Suprapubic skin (tissue), 4 donors: ENCODE measurements around the gene ATP6V1F. TPM values are rescaled to one million over a fixed set of nuclear protein-coding genes. Genes with fewer than 3 reads are reported as not detected.

ENCODE experiments used
- DNase-seq, 2 donors: peaks; one replicate each; pipeline ENCODE4 v3.0.0-alpha.2; 2019; ENCODE audit warnings: low spot score in 2 of 2
- H3K27ac ChIP-seq: fragments of 200-600 bp; sonication (generic); one replicate; pipeline ENCODE4 v1.5.1; 2019
- H3K27me3 ChIP-seq: fragments of 200-600 bp; sonication (generic); one replicate; pipeline ENCODE4 v1.5.1; 2019
- H3K36me3 ChIP-seq: fragments of 200-600 bp; sonication (generic); one replicate; pipeline ENCODE4 v1.5.1; 2019
- H3K4me1 ChIP-seq: fragments of 200-600 bp; sonication (generic); one replicate; pipeline ENCODE4 v1.5.1; 2019
- H3K4me3 ChIP-seq: fragments of 200-600 bp; sonication (generic); one replicate; pipeline ENCODE4 v1.5.1; 2019; ENCODE audit warnings: mild to moderate bottlenecking
- H3K9me3 ChIP-seq: fragments of 200-600 bp; sonication (generic); one replicate; pipeline ENCODE4 v1.5.1; 2019
- EP300 ChIP-seq: sonication (generic); formaldehyde crosslinking; IDR thresholded peaks from one replicate; pipeline ENCODE4 v1.6.1; 2017; ENCODE audit warnings: antibody characterized with exemption
- POLR2A ChIP-seq, 2 donors: fragments of 450-650 bp; IDR thresholded peaks; one replicate each; pipeline ENCODE4 v1.6.1; 2017; ENCODE audit warnings: antibody characterized with exemption in 2 of 2, mild to moderate bottlenecking in 2 of 2, moderate library complexity in 2 of 2
- POLR2AphosphoS5 ChIP-seq, 3 donors: sonication (generic); formaldehyde crosslinking; IDR thresholded peaks; one replicate each; pipeline ENCODE4 v1.6.1; 2017; ENCODE audit warnings: antibody characterized with exemption in 3 of 3
- WGBS: methylation state at CpG from one replicate; pipeline ENCODE4 v1.1.5; 2018; 5-methylcytosine and 5-hydroxymethylcytosine counted together
- total RNA-seq, 4 donors: library from RNA; depleted of rRNA; stranded (reverse); fragments of >200 nt; gene quantifications; one replicate each; pipeline ENCODE4 v1.1.0, GENCODE V29; 2016
- TF ChIP-seq, protein P1 (sequence below), 2 donors: fragments of 200-600 bp in 1 of 2; fragments of 450-650 bp in 1 of 2; sonication (generic) in 1 of 2; IDR thresholded peaks; one replicate each; pipeline ENCODE4 v1.5.1; 2016 to 2019; ENCODE audit warnings: antibody characterized with exemption in 2 of 2, mild to moderate bottlenecking in 1 of 2, moderate library complexity in 1 of 2

ATP6V1F gene
- total RNA-seq, 4 donors from 2014 or later = 78.4 to 165 (median 148) TPM

- Histone ChIP-seq H3K9me3 (no peaks in the 10 kb centered on the region), H3K27me3 (no peaks in the 10 kb centered on the region), H3K36me3 (peaks cover 18% of the 10 kb centered on the region), H3K4me1 (peaks cover 47% of the 10 kb centered on the region), H3K27ac (no peak overlapping the region), H3K4me3 (no peak overlapping the region)
- no peak for TF ChIP-seq POLR2A (IDR thresholded peaks at IDR 0.05)
- no peak for TF ChIP-seq EP300
- TF ChIP-seq, protein P1, sequence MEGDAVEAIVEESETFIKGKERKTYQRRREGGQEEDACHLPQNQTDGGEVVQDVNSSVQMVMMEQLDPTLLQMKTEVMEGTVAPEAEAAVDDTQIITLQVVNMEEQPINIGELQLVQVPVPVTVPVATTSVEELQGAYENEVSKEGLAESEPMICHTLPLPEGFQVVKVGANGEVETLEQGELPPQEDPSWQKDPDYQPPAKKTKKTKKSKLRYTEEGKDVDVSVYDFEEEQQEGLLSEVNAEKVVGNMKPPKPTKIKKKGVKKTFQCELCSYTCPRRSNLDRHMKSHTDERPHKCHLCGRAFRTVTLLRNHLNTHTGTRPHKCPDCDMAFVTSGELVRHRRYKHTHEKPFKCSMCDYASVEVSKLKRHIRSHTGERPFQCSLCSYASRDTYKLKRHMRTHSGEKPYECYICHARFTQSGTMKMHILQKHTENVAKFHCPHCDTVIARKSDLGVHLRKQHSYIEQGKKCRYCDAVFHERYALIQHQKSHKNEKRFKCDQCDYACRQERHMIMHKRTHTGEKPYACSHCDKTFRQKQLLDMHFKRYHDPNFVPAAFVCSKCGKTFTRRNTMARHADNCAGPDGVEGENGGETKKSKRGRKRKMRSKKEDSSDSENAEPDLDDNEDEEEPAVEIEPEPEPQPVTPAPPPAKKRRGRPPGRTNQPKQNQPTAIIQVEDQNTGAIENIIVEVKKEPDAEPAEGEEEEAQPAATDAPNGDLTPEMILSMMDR (IDR thresholded peaks at IDR 0.05) = no peak
- TF ChIP-seq POLR2AphosphoS5 (IDR thresholded peaks at IDR 0.05) = no peak
- no peak for DNase-seq
- 93% methylated on average over 12 of the region's 12 CpGs for WGBS
Observed at GRCh38 chr7:128865303-128865702, 2.6 kb downstream of the ATP6V1F start.

- TF ChIP-seq, protein P1 (IDR thresholded peaks at IDR 0.05) = no peak
- no peak for TF ChIP-seq POLR2A (IDR thresholded peaks at IDR 0.05)
- no peak for TF ChIP-seq EP300
- TF ChIP-seq POLR2AphosphoS5 (IDR thresholded peaks at IDR 0.05) = no peak
- 90% methylated on average over 25 of the region's 27 CpGs for WGBS
- H3K9me3 ChIP-seq = no peaks in the 10 kb centered on the region
- H3K36me3 ChIP-seq = peaks cover 18% of the 10 kb centered on the region
- H3K4me3 ChIP-seq = no peak overlapping the region
- no peak for DNase-seq
- H3K27ac ChIP-seq = no peak overlapping the region
- no peaks in the 10 kb centered on the region for H3K27me3 ChIP-seq
- peaks cover 40% of the 10 kb centered on the region for H3K4me1 ChIP-seq
Observed at GRCh38 chr7:128865996-128866877, 3.6 kb downstream of the ATP6V1F start.

DNA sequence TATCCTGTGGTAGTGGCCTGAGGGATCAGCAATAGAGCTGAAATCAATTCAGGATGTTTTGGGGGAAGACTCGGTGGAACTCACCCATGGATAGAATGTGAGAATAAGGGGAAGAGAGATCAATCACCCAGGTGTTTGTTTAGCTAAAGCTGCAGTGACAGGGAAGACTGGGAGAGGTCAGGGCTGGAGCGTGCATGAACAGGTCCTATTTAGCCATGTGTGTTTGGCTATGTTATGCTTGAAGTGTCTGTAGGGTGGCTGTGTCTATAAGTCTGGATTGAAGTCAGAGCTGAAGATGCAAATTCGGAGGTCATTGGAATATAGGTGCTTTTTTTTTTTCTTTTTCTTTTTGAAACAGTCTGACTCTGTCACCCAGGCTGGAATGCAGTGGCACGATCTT lies 4.6 kb downstream of the ATP6V1F start:
- 69% methylated on average over 4 of the region's 4 CpGs for WGBS
- peaks cover 36% of the 10 kb centered on the region for H3K4me1 ChIP-seq
- no peak overlapping the region for H3K4me3 ChIP-seq
- H3K36me3 ChIP-seq = peaks cover 18% of the 10 kb centered on the region
- no peak overlapping the region for H3K27ac ChIP-seq
- no peaks in the 10 kb centered on the region for H3K9me3 ChIP-seq
- no peaks in the 10 kb centered on the region for H3K27me3 ChIP-seq
- no peak for TF ChIP-seq EP300
- no peak for DNase-seq

DNA sequence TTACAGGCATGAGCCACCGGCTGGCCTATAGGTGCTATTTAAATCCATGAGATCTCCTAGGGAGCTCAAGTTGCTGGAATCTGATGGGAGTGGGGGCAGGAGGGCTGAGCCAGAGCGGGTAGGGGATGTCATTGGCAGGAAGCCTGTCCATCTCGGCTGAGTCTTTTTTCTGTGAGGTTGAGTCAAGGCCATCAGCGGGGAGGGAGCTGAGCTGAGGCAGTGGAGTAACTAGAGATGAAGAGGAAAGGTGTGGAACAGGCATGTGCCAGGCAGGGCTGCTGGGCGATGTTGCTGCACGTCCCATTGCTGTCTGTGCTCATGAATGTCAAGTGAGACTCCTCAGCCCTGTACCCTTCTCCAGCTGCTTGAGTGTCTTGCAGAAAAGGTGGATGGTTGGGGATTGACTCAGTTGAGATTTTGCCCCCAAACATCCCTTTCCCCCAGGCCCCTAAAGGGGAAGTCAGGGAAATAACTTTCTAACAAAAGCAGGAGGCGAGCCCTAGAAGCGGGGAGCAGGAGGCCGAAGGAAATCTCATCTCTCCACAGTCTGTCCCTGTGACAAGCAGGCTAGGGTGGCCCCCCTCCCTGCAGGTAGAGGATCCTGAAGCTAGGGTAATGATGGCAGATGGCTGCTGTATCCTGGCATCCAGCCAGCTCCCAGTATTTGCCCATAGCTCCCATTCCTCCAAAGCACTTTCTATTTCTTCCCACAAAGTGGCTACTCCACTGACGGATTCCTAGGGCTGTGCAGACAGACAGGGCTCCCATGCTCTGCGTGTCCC lies 5.4 kb downstream of the ATP6V1F start:
- 66% methylated on average over 11 of the region's 11 CpGs for WGBS
- peaks cover 18% of the 10 kb centered on the region for H3K36me3 ChIP-seq
- no peak overlapping the region for H3K27ac ChIP-seq
- peaks cover 36% of the 10 kb centered on the region for H3K4me1 ChIP-seq
- no peaks in the 10 kb centered on the region for H3K9me3 ChIP-seq
- TF ChIP-seq POLR2A (IDR thresholded peaks at IDR 0.05) (no peak), POLR2AphosphoS5 (IDR thresholded peaks at IDR 0.05) (no peak), EP300 (no peak)
- TF ChIP-seq, protein P1 (IDR thresholded peaks at IDR 0.05) = no peak
- DNase-seq = no peak
- H3K4me3 ChIP-seq = no peak overlapping the region
- H3K27me3 ChIP-seq = no peaks in the 10 kb centered on the region

DNA sequence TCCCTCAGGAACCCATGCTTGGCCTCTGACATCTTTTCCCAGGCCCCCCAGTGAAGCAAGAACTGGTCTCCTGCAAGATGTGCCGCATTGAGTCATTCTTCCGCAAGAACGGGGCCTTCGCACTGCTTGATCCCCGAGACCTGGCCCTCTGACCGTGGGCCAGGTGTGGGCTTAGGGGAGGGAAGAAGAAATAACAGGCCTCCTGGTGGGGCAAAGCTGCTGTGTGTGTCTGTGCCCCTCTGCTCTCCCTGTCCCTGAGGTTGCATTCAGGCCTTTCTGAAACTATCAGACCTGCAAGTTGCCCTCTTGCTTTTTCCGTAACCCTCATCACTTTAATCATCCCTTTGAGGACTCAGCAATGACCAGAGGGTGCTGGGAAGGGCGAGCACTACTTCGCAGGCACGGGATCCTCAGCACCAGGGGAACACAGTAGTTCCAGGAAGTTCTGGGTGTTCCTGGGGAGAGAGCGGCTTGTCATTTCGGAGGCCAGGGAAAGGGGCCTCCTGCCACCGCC lies 6.0 kb downstream of the ATP6V1F start:
- DNase-seq = no peak
- H3K4me1 ChIP-seq = peaks cover 30% of the 10 kb centered on the region
- no peaks in the 10 kb centered on the region for H3K9me3 ChIP-seq
- WGBS = 46% methylated on average over 10 of the region's 13 CpGs
- H3K27me3 ChIP-seq = no peaks in the 10 kb centered on the region
- peak overlapping the region; percentile 73 for H3K4me3 ChIP-seq
- H3K36me3 ChIP-seq = peaks cover 18% of the 10 kb centered on the region
- no peak for TF ChIP-seq POLR2A (IDR thresholded peaks at IDR 0.05)
- no peak for TF ChIP-seq POLR2AphosphoS5 (IDR thresholded peaks at IDR 0.05)
- TF ChIP-seq, protein P1 (IDR thresholded peaks at IDR 0.05) = no peak
- no peak for TF ChIP-seq EP300
- no peak overlapping the region for H3K27ac ChIP-seq
